HFF-Myc (cell line): ENCODE measurements around the gene HSPB7.

Experiments used
- DNase-seq: peaks from one replicate; pipeline ENCODE4 v3.0.0-alpha.2; 2011; ENCODE audit warnings: low read depth; ENCODE audit errors: extremely low read depth
- H3K4me3 ChIP-seq: replicated peaks from 2 replicates; pipeline ENCODE4 v1.5.1; 2011; ENCODE audit warnings: low read depth, mild to moderate bottlenecking, control low read depth, low read length
- TF ChIP-seq, protein P1 (sequence below): IDR thresholded peaks from 2 replicates; pipeline ENCODE4 v1.5.1; 2012; ENCODE audit warnings: mild to moderate bottlenecking, low read depth, low read length, control low read depth; ENCODE audit errors: missing control alignments

HSPB7 gene

DNA sequence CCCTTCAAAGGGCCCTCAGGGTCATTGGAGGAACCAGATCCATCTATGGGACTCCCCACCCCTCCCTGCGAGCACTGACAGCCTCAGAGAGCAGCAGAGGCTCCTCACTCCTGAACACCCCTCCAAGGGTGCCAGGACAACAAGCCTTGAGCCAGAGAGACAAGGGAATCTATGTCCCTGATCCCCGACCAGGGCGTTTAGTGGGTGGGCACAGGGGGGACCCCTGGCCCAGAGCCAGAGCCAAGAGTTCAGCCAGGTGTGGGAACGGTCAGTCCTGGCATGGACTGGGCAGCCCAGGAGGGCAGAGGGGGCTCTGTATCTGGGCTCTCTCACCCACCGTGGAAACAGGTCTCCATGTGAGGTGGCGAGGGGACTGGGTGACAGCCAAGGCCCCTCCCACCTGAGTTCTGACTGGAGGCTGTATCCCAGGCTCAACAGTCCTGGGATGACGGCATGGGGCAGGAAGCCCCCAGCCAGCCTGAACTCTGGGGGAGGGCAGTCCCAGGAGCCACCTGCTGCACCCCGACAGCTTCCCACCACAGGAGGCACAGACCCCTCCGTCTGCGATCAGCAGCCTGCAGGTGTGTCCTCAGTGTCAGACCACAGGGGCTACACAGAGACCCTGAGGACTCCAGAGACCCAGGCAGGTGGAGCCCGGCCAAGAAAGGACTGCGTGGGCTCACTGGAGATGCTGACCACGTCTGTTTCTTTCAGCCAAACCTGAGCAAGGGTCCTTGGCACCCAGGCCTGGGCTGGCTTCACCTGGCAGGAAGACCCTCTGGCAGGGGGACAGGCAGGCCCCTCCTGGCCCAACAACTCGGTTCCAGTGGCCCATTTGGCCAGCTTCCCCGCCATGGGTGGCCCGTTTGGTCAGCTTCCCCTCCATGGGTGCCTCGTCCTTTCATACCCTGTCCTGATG, 25.0 kb downstream of the HSPB7 start:
- no peak overlapping the region for H3K4me3 ChIP-seq
- no peak for DNase-seq
- TF ChIP-seq, protein P1, sequence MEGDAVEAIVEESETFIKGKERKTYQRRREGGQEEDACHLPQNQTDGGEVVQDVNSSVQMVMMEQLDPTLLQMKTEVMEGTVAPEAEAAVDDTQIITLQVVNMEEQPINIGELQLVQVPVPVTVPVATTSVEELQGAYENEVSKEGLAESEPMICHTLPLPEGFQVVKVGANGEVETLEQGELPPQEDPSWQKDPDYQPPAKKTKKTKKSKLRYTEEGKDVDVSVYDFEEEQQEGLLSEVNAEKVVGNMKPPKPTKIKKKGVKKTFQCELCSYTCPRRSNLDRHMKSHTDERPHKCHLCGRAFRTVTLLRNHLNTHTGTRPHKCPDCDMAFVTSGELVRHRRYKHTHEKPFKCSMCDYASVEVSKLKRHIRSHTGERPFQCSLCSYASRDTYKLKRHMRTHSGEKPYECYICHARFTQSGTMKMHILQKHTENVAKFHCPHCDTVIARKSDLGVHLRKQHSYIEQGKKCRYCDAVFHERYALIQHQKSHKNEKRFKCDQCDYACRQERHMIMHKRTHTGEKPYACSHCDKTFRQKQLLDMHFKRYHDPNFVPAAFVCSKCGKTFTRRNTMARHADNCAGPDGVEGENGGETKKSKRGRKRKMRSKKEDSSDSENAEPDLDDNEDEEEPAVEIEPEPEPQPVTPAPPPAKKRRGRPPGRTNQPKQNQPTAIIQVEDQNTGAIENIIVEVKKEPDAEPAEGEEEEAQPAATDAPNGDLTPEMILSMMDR = no peak

DNA sequence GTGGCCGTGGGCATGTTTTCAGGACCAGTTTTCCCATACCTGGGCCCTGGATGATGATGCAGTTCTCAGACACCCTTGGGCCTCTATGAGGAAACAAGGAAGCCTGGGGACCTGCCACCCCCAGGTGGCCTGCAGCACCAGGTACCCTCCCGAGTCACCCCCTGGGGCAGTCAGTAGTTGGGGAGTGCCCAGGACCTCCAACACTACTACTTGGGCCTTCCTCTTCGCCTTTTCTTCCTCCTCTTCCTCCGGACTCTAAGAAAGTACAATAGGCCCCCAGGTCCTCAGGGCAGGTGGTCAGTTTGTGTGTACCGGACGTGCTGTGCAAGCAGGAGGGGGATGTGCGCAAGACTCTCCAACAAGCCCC, 25.7 kb downstream of the HSPB7 start:
- no peak for DNase-seq
- TF ChIP-seq, protein P1 = no peak
- H3K4me3 ChIP-seq = no peak overlapping the region

DNA sequence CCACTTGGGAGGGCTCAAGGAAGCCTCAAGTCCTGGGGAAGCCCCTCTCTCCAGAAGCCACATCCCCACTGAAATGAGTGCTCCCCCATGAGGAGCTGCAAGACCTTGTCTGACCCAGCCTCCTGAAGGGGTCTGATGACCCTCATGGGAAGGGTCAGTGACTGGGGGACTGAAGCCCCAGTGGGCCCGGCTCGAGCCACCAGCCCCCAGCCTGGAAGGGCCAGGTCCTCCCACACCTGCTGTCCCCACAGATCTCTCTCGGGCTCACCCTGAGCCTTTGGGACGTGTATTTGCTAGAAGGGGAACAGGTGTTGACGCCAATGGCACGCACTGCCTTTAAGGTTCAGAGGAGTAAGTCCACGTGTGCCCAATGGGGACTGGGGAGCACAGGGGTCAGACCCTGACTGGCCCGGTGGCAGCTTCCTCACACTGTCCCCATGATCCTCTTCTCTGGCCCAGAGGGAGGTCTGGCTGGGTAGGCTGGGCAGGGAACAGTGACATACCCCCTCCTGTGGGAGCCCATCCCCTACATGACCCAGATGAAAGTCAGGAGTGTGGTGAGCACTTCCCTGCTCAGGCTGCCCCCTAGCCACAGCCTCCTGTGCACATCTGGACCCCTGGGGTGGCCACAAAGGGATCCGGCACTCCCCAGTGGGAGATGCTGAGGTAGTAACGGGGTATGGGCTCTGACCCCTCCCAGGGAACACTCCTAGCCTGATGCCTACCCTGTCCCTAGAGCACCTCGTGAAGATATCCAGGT, 26.2 kb downstream of the HSPB7 start:
- TF ChIP-seq, protein P1 = no peak

DNA sequence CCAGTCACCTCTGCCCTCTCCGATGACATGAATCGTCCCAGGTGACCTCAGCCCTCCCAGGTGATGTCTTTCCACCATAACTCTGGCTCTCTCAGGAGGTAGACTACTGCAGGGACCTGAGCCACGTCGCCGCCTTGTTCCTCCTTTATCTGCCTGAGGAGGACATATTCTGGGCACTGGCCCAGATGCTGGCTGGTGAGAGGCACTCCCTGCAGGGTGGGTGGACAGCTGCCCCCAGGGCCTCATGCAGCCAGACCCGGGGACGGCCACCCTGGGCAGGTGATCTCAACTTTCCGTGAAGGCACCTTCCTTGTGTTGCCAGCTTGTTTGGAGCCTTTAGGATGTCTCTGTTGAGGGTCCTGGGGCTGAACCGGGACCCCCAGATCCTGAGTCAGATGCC, 28.1 kb downstream of the HSPB7 start:
- H3K4me3 ChIP-seq = no peak overlapping the region
- TF ChIP-seq, protein P1 = no peak
- DNase-seq = no peak

More for the DNA sequence above, 26.2 kb downstream of the HSPB7 start:
- no peak for DNase-seq
- no peak overlapping the region for H3K4me3 ChIP-seq

DNA sequence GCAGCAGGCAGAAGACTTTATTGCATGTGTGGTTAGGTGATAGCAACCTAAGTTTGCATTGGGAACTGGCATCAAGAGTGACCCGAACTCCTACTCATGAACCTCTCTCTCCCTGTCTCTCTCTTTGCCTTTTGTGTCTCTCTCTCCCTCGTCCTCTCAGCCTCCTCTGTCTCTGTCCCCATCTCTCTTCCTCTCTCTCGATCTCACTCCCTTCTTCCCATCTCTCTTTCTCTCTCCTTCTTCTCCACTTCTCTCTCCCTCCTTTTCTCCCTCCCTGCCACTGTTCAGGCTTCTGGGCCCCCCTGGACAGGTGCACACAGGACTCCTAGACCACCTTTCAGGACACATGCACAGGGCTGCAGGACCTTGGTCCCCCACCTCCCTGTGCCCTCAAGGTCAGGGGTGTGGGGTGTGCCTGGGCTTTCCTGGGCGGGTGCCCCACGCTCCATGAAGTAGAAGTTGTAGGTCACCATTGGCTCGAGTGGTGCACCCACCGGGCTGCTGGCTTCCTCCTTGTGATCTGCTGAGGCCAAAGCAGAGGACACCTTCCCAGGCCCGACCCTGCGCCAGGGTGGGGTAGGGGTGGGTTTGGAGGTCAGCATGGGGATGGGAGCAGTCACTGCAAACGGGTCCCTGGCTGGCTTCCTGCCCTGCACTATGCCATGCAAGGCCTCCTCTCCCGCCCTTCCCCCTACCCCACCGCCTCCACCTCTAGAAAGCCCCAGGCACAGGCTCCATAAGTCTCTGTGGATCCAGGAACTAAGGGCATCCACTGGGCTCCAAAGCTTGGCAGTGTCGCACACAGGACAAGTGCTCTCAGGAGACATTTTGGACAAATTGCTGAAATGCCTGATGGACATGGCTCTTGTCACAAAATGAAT, 28.7 kb downstream of the HSPB7 start:
- H3K4me3 ChIP-seq = no peak overlapping the region
- no peak for DNase-seq
- TF ChIP-seq, protein P1 = no peak

DNA sequence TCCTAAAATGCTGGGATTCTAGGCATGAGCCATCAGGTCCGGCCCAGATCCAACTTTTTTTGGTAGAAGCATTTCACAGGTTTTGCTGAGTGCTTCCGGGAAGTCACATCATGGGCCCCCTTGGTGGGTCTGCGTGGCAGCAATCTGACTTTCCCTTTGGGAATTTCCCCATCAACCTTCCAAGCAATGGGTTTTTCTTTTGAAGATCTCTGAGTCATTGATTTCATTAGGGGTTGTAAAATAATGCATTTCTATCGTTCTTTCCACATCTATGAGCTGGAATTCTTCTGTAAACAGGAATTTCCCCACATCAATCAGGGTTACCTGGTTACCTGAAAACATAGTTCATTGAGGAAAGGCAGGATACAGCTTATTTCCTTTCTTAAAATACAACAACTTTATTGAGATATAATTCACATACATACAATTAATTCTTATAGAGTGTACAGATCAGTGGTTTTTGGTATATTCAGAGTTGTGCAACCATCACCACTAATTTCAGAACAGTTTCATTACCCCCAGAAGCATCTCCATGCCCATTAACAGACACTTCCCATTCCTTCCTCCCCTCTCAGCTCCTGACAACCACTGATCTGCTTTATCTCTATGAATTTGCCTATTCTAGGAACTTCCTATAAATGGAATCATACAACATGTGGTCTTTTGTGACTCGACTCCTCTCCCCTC, 32.1 kb downstream of the HSPB7 start:
- TF ChIP-seq, protein P1 = no peak
- no peak overlapping the region for H3K4me3 ChIP-seq
- DNase-seq = no peak
